HepG2 (cell line): ENCODE results near the gene GPRC5B. TPM values are rescaled to one million over a fixed set of nuclear protein-coding genes. Genes with fewer than 3 reads are reported as not detected.

Experiments
- CCAR2 ChIP-seq: fragments of 200-400 bp; formaldehyde crosslinking; optimal IDR thresholded peaks from 2 replicates; pipeline ENCODE3; 2018; ENCODE audit warnings: low read depth, mild to moderate bottlenecking, low read length, moderate library complexity
- ELF3 ChIP-seq: IDR thresholded peaks from 2 replicates; pipeline ENCODE4 v1.6.1; 2016; ENCODE audit warnings: missing genetic modification reagents, missing compliant biosample characterization
- FOXA1 ChIP-seq, 2 experiments: fragments of 450-650 bp in 1 of 2; sonication (generic) in 1 of 2; formaldehyde crosslinking in 1 of 2; IDR thresholded peaks; 2 replicates each; pipeline versions ENCODE4 v1.4.0 to v1.6.1; 2016 to 2020; ENCODE audit warnings: missing genetic modification reagents in 1 of 2
- FOXA3 ChIP-seq: IDR thresholded peaks from 2 replicates; pipeline ENCODE4 v1.6.1; 2016; ENCODE audit warnings: missing genetic modification reagents, missing compliant biosample characterization
- FOXP4 ChIP-seq: sonication (generic); formaldehyde crosslinking; IDR thresholded peaks from 2 replicates; pipeline ENCODE4 v1.4.0; 2020; ENCODE audit warnings: missing genetic modification reagents
- HOXA3 ChIP-seq: sonication (generic); formaldehyde crosslinking; IDR thresholded peaks from 2 replicates; pipeline ENCODE4 v1.5.0; 2020; ENCODE audit warnings: missing genetic modification reagents
- KAT7 ChIP-seq: IDR thresholded peaks from 2 replicates; pipeline ENCODE4 v1.6.1; 2018; ENCODE audit warnings: borderline replicate concordance, missing compliant biosample characterization
- KLF11 ChIP-seq: IDR thresholded peaks from 2 replicates; pipeline ENCODE4 v1.6.1; 2016; ENCODE audit warnings: missing compliant biosample characterization
- MIER3 ChIP-seq: IDR thresholded peaks from 2 replicates; pipeline ENCODE4 v1.6.1; 2016; ENCODE audit warnings: missing compliant biosample characterization, borderline replicate concordance
- NCOR1 ChIP-seq: fragments of 200-600 bp; sonication (generic); IDR thresholded peaks from 2 replicates; pipeline ENCODE4 v1.7.0; 2017; ENCODE audit warnings: antibody characterized with exemption, low read length, borderline replicate concordance
- TERF1 ChIP-seq: sonication (generic); formaldehyde crosslinking; IDR thresholded peaks from 2 replicates; pipeline ENCODE4 v1.8.0; 2022; ENCODE audit warnings: mild to moderate bottlenecking, missing genetic modification reagents, moderate library complexity
- THAP11 ChIP-seq: IDR thresholded peaks from 2 replicates; pipeline ENCODE4 v1.6.1; 2016; ENCODE audit warnings: missing biosample characterization, missing genetic modification reagents
- USF2 ChIP-seq, 2 experiments: sonication (generic) in 1 of 2; formaldehyde crosslinking in 1 of 2; IDR thresholded peaks; 2 replicates each; pipeline versions ENCODE4 v1.5.1 to v1.6.1; 2011 to 2020; ENCODE audit warnings: borderline replicate concordance in 1 of 2, low read depth in 1 of 2, low read length in 1 of 2, mild to moderate bottlenecking in 1 of 2, missing genetic modification reagents in 1 of 2, moderate library complexity in 1 of 2
- ZFP90 ChIP-seq: sonication (generic); formaldehyde crosslinking; IDR thresholded peaks from 2 replicates; pipeline ENCODE4 v1.8.0; 2022; ENCODE audit warnings: missing genetic modification reagents, mild to moderate bottlenecking, inconsistent platforms, borderline replicate concordance
- ZNF549 ChIP-seq: sonication (generic); formaldehyde crosslinking; IDR thresholded peaks from 2 replicates; pipeline ENCODE4 v1.5.0; 2020; ENCODE audit warnings: missing genetic modification reagents
- ZNF644 ChIP-seq: IDR thresholded peaks from 2 replicates; pipeline ENCODE4 v1.6.1; 2016; ENCODE audit warnings: low read depth
- ZNF710 ChIP-seq: sonication (generic); formaldehyde crosslinking; IDR thresholded peaks from 2 replicates; pipeline ENCODE4 v1.5.0; 2020; ENCODE audit warnings: mild to moderate bottlenecking, missing genetic modification reagents, borderline replicate concordance
- ZNF780A ChIP-seq: sonication (generic); formaldehyde crosslinking; IDR thresholded peaks from 2 replicates; pipeline ENCODE4 v1.8.0; 2022; ENCODE audit warnings: mild to moderate bottlenecking, missing genetic modification reagents, moderate library complexity
- ZNF850 ChIP-seq: sonication (generic); formaldehyde crosslinking; conservative IDR thresholded peaks from 2 replicates; pipeline ENCODE4 v1.9.0; 2021; ENCODE audit warnings: mild to moderate bottlenecking, missing genetic modification reagents
- polyA plus RNA-seq, 8 experiments: library from polyadenylated mRNA; depleted of rRNA in 3 of 8; stranded (reverse) in 7 of 8; unstranded in 1 of 8; fragments of >200 nt; fragmentation: Illumina TruSeq in 4 of 8; extraction: Trizol in 4 of 8; gene quantifications; 2 replicates each; pipeline versions ENCODE4 v1.2.1 to v1.2.3, GENCODE V29; 2011 to 2016; ENCODE audit warnings: low read depth in 4 of 8, missing spikeins in 1 of 8, mixed read lengths in 1 of 8; ENCODE audit not compliant: insufficient read depth in 1 of 8
- total RNA-seq, 5 experiments: library from RNA; depleted of rRNA; stranded (reverse); fragments of >200 nt; fragmentation: Illumina TruSeq; extraction: Trizol; gene quantifications; 2 replicates each; pipeline ENCODE4 v1.2.3, GENCODE V29; 2016; ENCODE audit warnings: low read depth in 1 of 5

The GPRC5B gene
- total and polyA plus RNA-seq, 2 of the 13 experiments (the other 11 are each of a cell fraction or from before 2014, with no cell fraction given): 0.46 to 0.53 TPM

- peak; percentile 52; the same call in 1 of the 2 replicates for TF ChIP-seq ELF3 (CRISPR knock-in tag)
- peak; percentile 86 for TF ChIP-seq FOXP4 (CRISPR knock-in tag)
- 0 out of 2 replicates have a peak, but pooled peaks have one; percentile 12 for TF ChIP-seq ZNF780A (CRISPR knock-in tag)
- TF ChIP-seq ZNF644 (CRISPR knock-in tag): peak; percentile 92
- TF ChIP-seq ZFP90: peak; percentile 71; the same call in 1 of the 2 replicates
- TF ChIP-seq MIER3: peak; percentile 65; the same call in 1 of the 2 replicates
- peak; percentile 67; the same call in 1 of the 2 replicates for TF ChIP-seq NCOR1
- peak; percentile 80 for TF ChIP-seq FOXA3 (CRISPR knock-in tag)
- TF ChIP-seq THAP11 (CRISPR knock-in tag): peak; percentile 50; the same call in 1 of the 2 replicates
- TF ChIP-seq ZNF549: no peak
- 0 out of 2 replicates have a peak, but pooled peaks have one; percentile 11 for TF ChIP-seq ZNF710 (CRISPR knock-in tag)
- no peak for TF ChIP-seq KLF11 (CRISPR knock-in tag)
- TF ChIP-seq FOXA1 (IDR thresholded peaks at IDR 0.05): no peak
- TF ChIP-seq FOXA1 (CRISPR knock-in tag; IDR thresholded peaks at IDR 0.05): peak; percentile 77
- TF ChIP-seq CCAR2: no peak
- 0 out of 2 replicates have a peak, but pooled peaks have one; percentile 11 for TF ChIP-seq KAT7 (CRISPR knock-in tag)
- no peak for TF ChIP-seq ZNF850
- peak; percentile 82 for TF ChIP-seq USF2 (IDR thresholded peaks at IDR 0.05; ENCODE audit: low read depth, low read length)
- peak; percentile 86; the same call in 1 of the 2 replicates for TF ChIP-seq USF2 (CRISPR knock-in tag; IDR thresholded peaks at IDR 0.05; ENCODE audit: borderline replicate concordance)
- TF ChIP-seq TERF1 (CRISPR knock-in tag): no peak
- peak; percentile 54; the same call in 1 of the 2 replicates for TF ChIP-seq HOXA3 (CRISPR knock-in tag)
Measured at GRCh38 chr16:19926449-19927390, 42.1 kb upstream of the GPRC5B start (continued).
